Erythroblast (primary cell): ENCODE results near the gene CSTF3.

Source experiments
- GATA1 ChIP-seq: IDR thresholded peaks from 2 replicates; pipeline ENCODE4 v1.6.1; 2011; ENCODE audit warnings: low read depth, mild to moderate bottlenecking, control low read depth, low read length, moderate library complexity
- POLR2A ChIP-seq: IDR thresholded peaks from 2 replicates; pipeline ENCODE4 v1.6.1; 2011; ENCODE audit warnings: mild to moderate bottlenecking, low read length

DNA sequence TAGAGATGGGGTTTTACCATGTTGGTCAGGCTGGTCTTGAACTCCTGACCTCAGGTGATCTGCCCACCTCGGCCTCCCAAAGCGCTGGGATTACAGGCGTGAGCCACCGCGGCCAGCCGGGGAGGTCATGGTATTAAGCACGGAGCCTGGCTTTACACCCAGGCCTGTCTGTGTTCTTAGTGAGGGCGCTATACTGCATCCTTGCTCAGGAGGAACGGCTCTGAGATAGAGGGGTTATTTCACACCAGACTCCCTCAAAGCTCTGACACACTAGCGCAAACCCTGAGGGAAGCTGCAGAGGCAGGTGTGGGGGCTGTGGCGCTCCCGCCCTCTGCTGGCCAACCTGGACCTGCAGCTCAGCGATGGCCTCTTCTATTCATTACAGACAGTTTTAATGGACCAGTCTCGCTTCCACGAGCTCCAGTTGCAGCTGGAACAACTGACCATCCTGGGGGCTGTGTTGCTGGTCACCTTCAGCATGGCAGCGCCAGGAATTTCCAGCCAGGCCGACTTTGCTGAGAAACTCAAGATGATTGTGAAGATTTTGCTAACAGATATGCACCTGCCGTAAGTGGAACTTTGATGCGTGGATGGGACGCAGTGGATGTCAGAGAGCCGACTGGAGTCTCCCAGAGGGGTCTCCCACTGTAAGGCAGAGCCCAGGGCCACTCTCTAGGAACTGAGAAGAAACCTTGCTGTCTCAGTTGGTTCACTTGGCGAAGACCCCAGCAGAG, 95.7 kb downstream of the CSTF3 start:
- TF ChIP-seq POLR2A (no peak), GATA1 (no peak)
